ENCODE measurements around the gene NANS. TPM values are rescaled to one million over a fixed set of nuclear protein-coding genes. Genes with fewer than 3 reads are reported as not detected.

The NANS gene
- total and polyA plus RNA-seq, 2 of the 13 experiments (the other 11 are each of a cell fraction or from before 2014, with no cell fraction given): 86.9 to 203 TPM

- 0 out of 2 replicates have a peak, but pooled peaks have one; percentile 62 for TF ChIP-seq GFI1 (CRISPR knock-in tag; IDR thresholded peaks at IDR 0.05; ENCODE audit: borderline replicate concordance)
- no peak; the same call in 1 of the 2 replicates for TF ChIP-seq TFDP2 (CRISPR knock-in tag; IDR thresholded peaks at IDR 0.05)
- peak; percentile 98 for TF ChIP-seq ZNF687 (CRISPR knock-in tag; IDR thresholded peaks at IDR 0.05)
- peak; percentile 86 for TF ChIP-seq ZNF891 (CRISPR knock-in tag; IDR thresholded peaks at IDR 0.05)
- TF ChIP-seq ZFP91 (CRISPR knock-in tag; IDR thresholded peaks at IDR 0.05; ENCODE audit: borderline replicate concordance): peak; percentile 83; the same call in 1 of the 2 replicates
- no peak for TF ChIP-seq ZNF432 (CRISPR knock-in tag; IDR thresholded peaks at IDR 0.05; ENCODE audit: borderline replicate concordance)
- TF ChIP-seq BCLAF1 (IDR thresholded peaks at IDR 0.05): no peak
- no peak; the same call in 1 of the 2 replicates for TF ChIP-seq SAFB2 (CRISPR knock-in tag; IDR thresholded peaks at IDR 0.05; ENCODE audit: borderline replicate concordance, low read depth)
- TF ChIP-seq ZBTB1 (CRISPR knock-in tag; IDR thresholded peaks at IDR 0.05; ENCODE audit: borderline replicate concordance): no peak
- TF ChIP-seq ARNTL (CRISPR knock-in tag; IDR thresholded peaks at IDR 0.05): no peak; the same call in 1 of the 2 replicates
- TF ChIP-seq PHF8 (CRISPR knock-in tag; IDR thresholded peaks at IDR 0.05): peak; percentile 86
- TF ChIP-seq SIX4 (CRISPR knock-in tag; IDR thresholded peaks at IDR 0.05): no peak
- TF ChIP-seq PCBP2 (optimal IDR thresholded peaks at IDR 0.05; ENCODE audit: low read depth, low read length, poor library complexity, severe bottlenecking): no peak
- TF ChIP-seq ATF4 (CRISPR knock-in tag; IDR thresholded peaks at IDR 0.05): no peak
- peak; percentile 51; the same call in 1 of the 2 replicates for TF ChIP-seq NR1H2 (CRISPR knock-in tag; IDR thresholded peaks at IDR 0.05; ENCODE audit: borderline replicate concordance, low read depth)
These were observed 62.4 kb downstream of the NANS start, which contains the start of gene TRIM14 (continued) for GRCh38 chr9:98118640-98119601.

Measured in HepG2 (cell line).